NAMALWA (cell line): ENCODE results near the gene C17orf100.

Experiments used
- DNase-seq: peaks from one replicate; pipeline ENCODE4 v3.0.0-alpha.2; 2015; ENCODE audit warnings: low spot score

Gene C17orf100

GRCh38 chr17:6651354-6651918, at the start of gene C17orf100, which contains the start of gene MED31:
Gene C17orf100, plus strand, starts transcription at chr17:6651762. Its CDS starts 152 bp downstream, at chr17:6651914.
Gene MED31, minus strand, starts transcription at chr17:6651605. Its CDS starts 77 bp downstream, at chr17:6651528.
- DNase-seq = peak; percentile 94

GRCh38 chr17:6602141-6602540, 49.4 kb upstream of the C17orf100 start:
- no peak for DNase-seq

GRCh38 chr17:6603744-6604325, 47.7 kb upstream of the C17orf100 start:
- no peak for DNase-seq

DNA sequence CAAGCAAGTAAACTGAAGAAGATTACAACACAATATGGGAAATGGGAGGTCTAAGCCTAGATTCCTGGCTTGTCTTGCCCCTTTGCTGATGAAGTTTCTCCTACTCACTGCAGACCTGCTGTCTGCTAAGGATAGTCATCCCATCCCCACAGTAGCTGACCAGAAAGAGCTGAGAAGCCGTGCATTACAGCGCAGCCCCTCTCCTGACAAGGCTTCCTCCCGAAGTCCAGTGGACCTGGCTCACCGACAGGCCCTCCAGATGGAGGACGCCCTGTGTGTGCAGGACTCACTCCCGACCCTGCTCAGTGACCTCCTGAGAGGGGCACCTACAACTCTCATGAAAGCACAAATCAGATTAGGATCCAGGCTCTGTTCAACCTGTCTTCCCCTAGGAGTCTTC, 46.4 kb upstream of the C17orf100 start:
- no peak for DNase-seq

DNA sequence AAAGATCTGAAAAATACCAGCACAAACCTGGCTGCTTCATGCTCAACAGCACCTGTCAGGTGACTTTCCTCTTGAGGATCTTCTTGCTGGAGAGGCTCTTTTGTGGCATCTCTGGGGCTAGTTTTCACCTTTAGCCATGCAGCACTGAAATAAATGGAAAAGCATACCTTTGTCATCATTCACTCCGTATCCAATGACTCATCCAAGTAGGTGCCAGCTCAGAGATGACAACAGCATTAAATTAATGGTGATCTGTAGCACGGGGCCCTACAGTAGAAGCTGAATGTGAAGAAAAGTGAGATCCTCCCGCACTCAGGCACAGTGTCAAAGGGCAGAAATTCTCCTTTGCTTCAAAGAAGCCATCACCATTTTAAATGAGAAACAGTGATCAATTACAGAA, 43.2 kb upstream of the C17orf100 start:
- DNase-seq = no peak

GRCh38 chr17:6610011-6610410, 41.6 kb upstream of the C17orf100 start:
- no peak for DNase-seq

- no peak for DNase-seq
These were observed 40.3 kb upstream of the C17orf100 start for GRCh38 chr17:6611231-6611630.

GRCh38 chr17:6623941-6624340, 27.6 kb upstream of the C17orf100 start:
- no peak for DNase-seq

- DNase-seq = no peak
These were observed 24.9 kb upstream of the C17orf100 start for GRCh38 chr17:6626616-6627015.

DNA sequence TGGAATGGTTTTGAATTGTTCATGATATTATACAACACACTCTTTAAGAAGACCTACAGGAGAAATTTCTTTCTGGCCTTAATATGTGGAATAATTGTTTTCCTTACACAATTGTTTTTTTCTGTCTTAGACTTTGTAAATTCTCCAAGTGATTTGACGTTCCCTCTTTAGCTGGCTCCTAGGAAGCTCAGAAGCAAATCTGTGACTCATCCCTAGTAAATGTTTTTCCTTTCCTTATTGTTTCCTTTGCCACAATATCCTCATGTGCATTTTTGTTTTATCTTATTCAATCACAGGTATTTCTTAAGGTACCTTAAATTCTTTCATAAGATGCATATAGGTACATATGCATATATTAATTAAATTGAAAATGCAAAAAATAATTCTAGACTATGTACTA, 24.5 kb upstream of the C17orf100 start:
- no peak for DNase-seq

DNA sequence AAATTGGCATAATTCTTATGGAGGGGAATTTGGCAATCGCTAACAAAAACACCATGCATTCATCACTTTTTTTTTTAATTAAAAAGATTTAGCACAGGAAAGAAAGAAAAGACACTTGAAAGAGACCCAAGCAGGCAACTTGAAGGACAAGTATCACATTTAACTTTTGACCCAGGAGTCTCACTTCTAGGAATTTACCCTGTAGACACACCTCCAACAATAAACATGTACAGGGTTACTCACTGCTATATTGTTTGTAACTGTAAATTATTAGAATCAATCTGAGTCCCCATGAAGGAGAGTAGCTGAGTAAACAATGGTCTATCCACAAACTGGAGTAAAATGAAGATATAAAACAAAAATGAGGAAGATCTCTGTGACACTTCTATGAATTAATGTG, 21.2 kb upstream of the C17orf100 start:
- no peak for DNase-seq

DNA sequence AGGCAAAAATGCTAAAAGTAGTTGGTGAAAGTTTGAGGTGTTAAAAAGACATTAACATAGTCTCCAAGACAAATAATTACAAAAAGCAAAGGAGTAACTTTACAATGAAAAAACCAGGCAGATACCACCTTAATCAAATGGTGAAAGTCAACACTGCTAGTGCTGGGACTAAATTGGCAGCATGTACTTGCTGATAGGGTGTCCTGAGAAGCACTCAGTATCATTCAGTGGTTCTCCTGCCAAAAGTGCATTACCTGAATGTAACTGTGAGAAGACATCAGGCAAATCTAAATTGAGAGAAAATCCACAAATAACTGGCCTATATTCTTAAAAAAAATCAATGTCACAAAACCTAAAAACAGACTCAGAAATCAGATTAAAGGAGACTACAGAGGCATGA, 19.0 kb upstream of the C17orf100 start:
- DNase-seq = no peak

DNA sequence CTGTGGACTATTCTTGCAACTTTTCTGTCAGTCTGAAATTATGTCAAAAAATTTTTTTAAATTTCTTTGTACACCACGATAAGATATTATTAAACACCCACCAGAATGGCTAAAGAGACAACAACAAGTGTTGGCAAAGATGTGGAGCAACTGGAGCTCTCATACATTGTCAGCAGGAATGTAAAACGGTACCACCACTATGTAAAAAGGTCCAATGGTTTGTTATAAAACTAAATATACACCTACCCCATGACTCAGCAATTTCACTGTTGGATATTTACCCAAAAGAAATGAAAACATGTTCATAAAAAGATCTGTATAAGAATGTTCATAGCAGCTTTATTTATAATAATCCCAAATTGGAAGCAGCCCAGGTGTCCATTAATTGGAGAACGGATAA, 18.3 kb upstream of the C17orf100 start:
- DNase-seq = no peak

DNA sequence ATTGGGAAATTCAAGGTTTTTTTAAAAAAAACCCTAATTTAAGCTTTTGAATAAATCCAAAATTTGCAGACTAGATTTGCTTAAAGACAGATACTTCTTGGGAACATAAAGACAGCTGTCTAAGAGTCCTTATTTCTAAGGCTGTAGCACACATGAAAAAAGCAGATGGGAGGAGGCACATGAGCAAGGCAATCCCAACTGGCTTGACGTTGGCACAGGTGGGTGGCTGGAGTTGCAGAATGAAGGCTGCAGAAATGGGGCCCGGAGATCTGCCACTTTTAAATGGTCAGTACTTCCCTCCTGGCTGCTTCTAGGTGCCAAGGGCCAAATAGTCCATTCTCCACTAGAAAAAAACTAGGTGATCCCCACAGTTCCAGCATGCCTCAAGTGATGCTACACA, 15.5 kb upstream of the C17orf100 start:
- DNase-seq = no peak

- DNase-seq = no peak
These were observed 14.7 kb upstream of the C17orf100 start for GRCh38 chr17:6636616-6637457.

DNA sequence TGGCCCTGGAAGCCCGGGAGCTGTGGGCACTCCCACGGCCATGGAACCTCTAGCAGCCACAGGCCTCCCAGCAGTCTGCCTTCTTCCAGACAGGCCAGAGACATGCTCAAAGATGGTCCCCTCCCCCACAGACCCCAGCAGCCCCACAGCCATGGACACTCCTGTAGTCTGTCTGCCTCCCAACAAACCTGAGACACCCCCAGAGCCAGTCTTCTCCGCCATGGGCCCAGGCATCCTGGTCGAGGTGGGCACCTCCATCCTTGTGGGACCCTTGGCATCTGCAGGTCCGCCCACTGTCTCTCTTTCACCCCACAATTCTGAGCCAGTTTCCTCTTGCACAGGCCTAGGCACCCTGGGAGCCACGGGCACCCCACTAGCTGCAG, 14.1 kb upstream of the C17orf100 start:
- no peak for DNase-seq

- no peak for DNase-seq
These were observed 13.3 kb upstream of the C17orf100 start for GRCh38 chr17:6638046-6638908.

- DNase-seq = peak; percentile 17
These were observed 12.5 kb upstream of the C17orf100 start for GRCh38 chr17:6639014-6639585.

GRCh38 chr17:6639586-6640535, 11.7 kb upstream of the C17orf100 start:
- peak; percentile 23 for DNase-seq

GRCh38 chr17:6640536-6641246, 10.9 kb upstream of the C17orf100 start, which contains the start of the genes KIAA0753 and TXNDC17:
Gene KIAA0753, minus strand, starts transcription at chr17:6640711. Its CDS starts 5,608 bp downstream, at chr17:6635103.
Gene TXNDC17, plus strand, starts transcription at chr17:6641060. Its CDS starts 23 bp downstream, at chr17:6641083.
- DNase-seq = peak; percentile 83
